Uterus (tissue), 4 donors: ENCODE data around the gene CNTF. TPM values are rescaled to one million over a fixed set of nuclear protein-coding genes. Genes with fewer than 3 reads are reported as not detected.

Experiments
- DNase-seq, 2 donors: peaks; one replicate each; pipeline ENCODE4 v3.0.0-alpha.2; 2019 to 2020
- H3K27ac ChIP-seq, 2 donors: fragments of 200-600 bp; sonication (generic); 1 replicate in 1 of 2; 2 replicates in 1 of 2; pipeline ENCODE4 v1.5.1; 2016 to 2018
- H3K27me3 ChIP-seq, 2 donors: fragments of 200-600 bp; sonication (generic); one replicate each; pipeline ENCODE4 v1.5.1; 2018 to 2019; ENCODE audit warnings: control low read depth in 1 of 2
- H3K36me3 ChIP-seq, 2 donors: fragments of 200-600 bp; sonication (generic); one replicate each; pipeline ENCODE4 v1.5.1; 2019; ENCODE audit warnings: control low read depth in 1 of 2
- H3K4me1 ChIP-seq, 2 donors: fragments of 200-600 bp; sonication (generic); one replicate each; pipeline ENCODE4 v1.5.1; 2018 to 2019; ENCODE audit warnings: control low read depth in 1 of 2
- H3K4me3 ChIP-seq, 2 donors: fragments of 200-600 bp; sonication (generic); 1 replicate in 1 of 2; 2 replicates in 1 of 2; pipeline ENCODE4 v1.5.1; 2018 to 2019; ENCODE audit warnings: mild to moderate bottlenecking in 1 of 2
- H3K9me3 ChIP-seq, 2 donors: fragments of 200-600 bp; sonication (generic); one replicate each; pipeline ENCODE4 v1.5.1; 2019; ENCODE audit warnings: control low read depth in 1 of 2
- POLR2A ChIP-seq, 2 donors: fragments of 450-650 bp; IDR thresholded peaks; one replicate each; pipeline ENCODE4 v1.6.1; 2016; ENCODE audit warnings: antibody characterized with exemption in 2 of 2, mild to moderate bottlenecking in 1 of 2, moderate library complexity in 1 of 2
- intact Hi-C: fragments of 100-400 bp; cut with DNase I; formaldehyde crosslinking; loops from one replicate; pipeline ENCODE4 v1.15.1; 2023; ENCODE audit warnings: low total_unique reads
- total RNA-seq, 4 donors: library from RNA; depleted of rRNA in 3 of 4; stranded (reverse); fragments of >200 nt in 3 of 4; gene quantifications; one replicate each; pipeline versions ENCODE4 v1.1.0 to v1.2.4, GENCODE V29; 2014 to 2023
- TF ChIP-seq, protein P1 (sequence below), 4 experiments: fragments of 200-600 bp in 2 of 4; fragments of 450-650 bp in 2 of 4; sonication (generic) in 2 of 4; IDR thresholded peaks; one replicate each; pipeline ENCODE4 v1.5.1; 2016 to 2019; ENCODE audit warnings: antibody characterized with exemption in 4 of 4, mild to moderate bottlenecking in 2 of 4, moderate library complexity in 1 of 4
- donor health status: DM: yes; HTN: yes; CAD: no.

The CNTF gene
- total RNA-seq, 4 donors from 2014 or later = 1.1 to 1.2 TPM; not detected in 2

DNA sequence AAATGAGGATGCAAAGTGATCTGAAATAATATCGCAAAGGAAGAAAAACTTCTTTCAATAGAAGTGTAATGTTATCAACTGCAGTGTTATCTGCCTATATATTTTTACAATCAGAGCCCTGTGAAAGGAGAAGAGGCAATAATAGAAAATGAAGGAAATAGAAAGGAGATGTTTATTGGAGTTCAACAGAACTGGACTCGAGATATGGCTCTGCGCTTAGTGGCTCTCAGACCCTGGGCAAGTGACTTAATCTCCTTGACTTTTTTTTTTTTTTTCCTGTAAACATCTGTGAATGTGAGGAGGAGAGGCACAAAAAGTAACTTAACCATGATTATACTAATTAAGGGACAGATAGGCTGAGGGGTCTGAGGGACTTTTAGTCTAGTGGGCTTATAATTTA is 18.9 kb downstream of the CNTF start:
- DNase-seq = no peak
- H3K4me3 ChIP-seq = no peak overlapping the region
- no peaks in the 10 kb centered on the region for H3K36me3 ChIP-seq
- TF ChIP-seq, protein P1, sequence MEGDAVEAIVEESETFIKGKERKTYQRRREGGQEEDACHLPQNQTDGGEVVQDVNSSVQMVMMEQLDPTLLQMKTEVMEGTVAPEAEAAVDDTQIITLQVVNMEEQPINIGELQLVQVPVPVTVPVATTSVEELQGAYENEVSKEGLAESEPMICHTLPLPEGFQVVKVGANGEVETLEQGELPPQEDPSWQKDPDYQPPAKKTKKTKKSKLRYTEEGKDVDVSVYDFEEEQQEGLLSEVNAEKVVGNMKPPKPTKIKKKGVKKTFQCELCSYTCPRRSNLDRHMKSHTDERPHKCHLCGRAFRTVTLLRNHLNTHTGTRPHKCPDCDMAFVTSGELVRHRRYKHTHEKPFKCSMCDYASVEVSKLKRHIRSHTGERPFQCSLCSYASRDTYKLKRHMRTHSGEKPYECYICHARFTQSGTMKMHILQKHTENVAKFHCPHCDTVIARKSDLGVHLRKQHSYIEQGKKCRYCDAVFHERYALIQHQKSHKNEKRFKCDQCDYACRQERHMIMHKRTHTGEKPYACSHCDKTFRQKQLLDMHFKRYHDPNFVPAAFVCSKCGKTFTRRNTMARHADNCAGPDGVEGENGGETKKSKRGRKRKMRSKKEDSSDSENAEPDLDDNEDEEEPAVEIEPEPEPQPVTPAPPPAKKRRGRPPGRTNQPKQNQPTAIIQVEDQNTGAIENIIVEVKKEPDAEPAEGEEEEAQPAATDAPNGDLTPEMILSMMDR (IDR thresholded peaks at IDR 0.05) = no peak
- no peak for TF ChIP-seq POLR2A (IDR thresholded peaks at IDR 0.05)
- no peaks in the 10 kb centered on the region for H3K4me1 ChIP-seq
- intact Hi-C loops = no loop called here
- no peaks in the 10 kb centered on the region for H3K9me3 ChIP-seq
- H3K27me3 ChIP-seq = no peaks in the 10 kb centered on the region
- no peak overlapping the region for H3K27ac ChIP-seq

DNA sequence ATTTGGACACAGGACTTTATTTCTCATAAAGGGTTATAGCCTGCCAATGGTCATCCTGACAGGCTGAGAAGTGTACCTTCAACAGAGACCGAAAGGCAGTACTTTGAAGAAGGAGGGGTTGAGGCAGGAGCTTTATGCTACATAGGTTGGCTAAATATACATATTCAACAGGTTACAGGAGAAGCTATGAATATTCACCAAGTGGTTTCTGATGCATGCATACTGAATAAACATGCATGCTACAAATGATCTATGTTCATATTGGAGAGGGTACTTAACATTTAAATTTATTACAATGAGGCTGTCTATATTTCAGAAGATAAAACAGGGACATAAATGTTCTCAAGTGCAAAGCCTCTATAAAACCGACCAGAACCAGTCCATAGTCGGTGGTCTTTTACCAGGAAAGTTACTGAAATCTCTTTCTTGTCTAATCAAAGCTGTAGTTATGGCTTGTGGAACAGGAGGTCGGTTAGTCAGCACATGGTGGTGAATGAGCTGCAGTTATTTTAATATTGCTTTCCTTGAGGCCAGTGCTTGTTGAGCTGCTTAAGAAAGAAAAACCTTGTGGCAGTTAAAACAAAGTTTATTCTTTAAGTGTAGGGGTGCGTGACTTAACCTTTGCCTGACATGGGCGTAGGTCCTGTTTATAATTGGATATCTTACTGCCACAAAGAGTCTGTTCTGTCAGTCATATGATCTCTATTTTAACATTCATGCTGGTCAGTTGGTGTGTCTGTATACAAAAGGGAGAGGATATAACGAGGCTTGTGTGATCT is 19.5 kb downstream of the CNTF start:
- intact Hi-C loops = no loop called here
- Histone ChIP-seq H3K4me3 (no peak overlapping the region), H3K9me3 (no peaks in the 10 kb centered on the region), H3K27me3 (no peaks in the 10 kb centered on the region), H3K36me3 (no peaks in the 10 kb centered on the region), H3K27ac (no peak overlapping the region), H3K4me1 (no peaks in the 10 kb centered on the region)
- no peak for DNase-seq
- TF ChIP-seq POLR2A (IDR thresholded peaks at IDR 0.05) = no peak
- TF ChIP-seq, protein P1 (IDR thresholded peaks at IDR 0.05) = no peak

DNA sequence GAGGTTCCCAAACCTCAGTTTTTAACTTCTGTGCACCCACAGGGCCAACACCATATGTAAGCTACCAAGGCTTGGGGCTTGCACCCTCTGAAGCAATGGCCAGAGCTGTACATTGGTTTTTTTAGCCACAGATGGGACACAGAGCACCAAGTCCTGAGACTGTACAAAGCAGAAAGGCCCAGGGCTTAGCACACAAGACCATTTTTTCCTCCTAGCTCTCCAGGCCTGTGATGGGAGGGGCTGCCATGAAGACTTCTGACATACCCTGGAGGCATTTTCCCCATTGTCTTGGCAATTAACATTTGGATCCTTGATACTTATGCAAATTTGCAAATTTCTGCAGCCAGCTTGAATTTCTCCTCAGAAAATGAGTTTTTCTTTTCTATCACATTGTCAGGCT is 23.4 kb downstream of the CNTF start:
- no peaks in the 10 kb centered on the region for H3K36me3 ChIP-seq
- DNase-seq = no peak
- no peak for TF ChIP-seq POLR2A (IDR thresholded peaks at IDR 0.05)
- TF ChIP-seq, protein P1 (IDR thresholded peaks at IDR 0.05) = no peak
- H3K4me3 ChIP-seq = no peak overlapping the region
- no peaks in the 10 kb centered on the region for H3K9me3 ChIP-seq
- intact Hi-C loops = no loop called here
- no peaks in the 10 kb centered on the region for H3K4me1 ChIP-seq
- H3K27me3 ChIP-seq = no peaks in the 10 kb centered on the region
- H3K27ac ChIP-seq = no peak overlapping the region

DNA sequence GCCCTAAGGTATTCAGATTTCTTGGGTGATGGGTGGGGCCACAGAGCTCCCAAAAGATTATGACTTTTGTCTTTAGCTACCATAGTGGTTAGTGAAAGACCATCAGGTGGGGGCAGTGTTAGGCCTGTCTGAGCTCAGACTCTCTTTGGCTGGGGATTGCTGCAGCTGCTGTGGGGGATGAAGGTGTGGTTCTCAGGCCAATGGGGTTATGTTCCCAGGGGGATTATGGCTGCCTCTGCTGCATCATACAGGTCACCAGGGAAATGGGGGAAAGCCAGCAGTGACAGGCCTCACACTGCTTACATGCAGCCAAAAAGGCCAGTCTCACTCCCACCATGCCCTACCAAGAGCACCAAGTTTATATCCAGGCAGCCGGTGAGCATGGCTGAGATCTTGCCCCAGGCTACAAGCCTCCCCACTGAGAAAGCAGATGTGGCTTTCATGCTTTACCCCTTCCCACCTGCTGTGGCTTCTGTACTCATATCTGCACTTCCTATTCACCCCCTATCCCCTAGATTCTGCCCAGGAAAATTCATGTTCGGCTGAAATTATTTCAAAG is 24.8 kb downstream of the CNTF start:
- no peak for DNase-seq
- TF ChIP-seq POLR2A (IDR thresholded peaks at IDR 0.05) = no peak
- Histone ChIP-seq H3K4me3 (no peak overlapping the region), H3K4me1 (no peaks in the 10 kb centered on the region), H3K27me3 (no peaks in the 10 kb centered on the region), H3K27ac (no peak overlapping the region), H3K36me3 (no peaks in the 10 kb centered on the region), H3K9me3 (no peaks in the 10 kb centered on the region)
- intact Hi-C loops = no loop called here

GRCh38 chr11:58647866-58648265 is 25.4 kb downstream of the CNTF start:
- no peaks in the 10 kb centered on the region for H3K27me3 ChIP-seq
- TF ChIP-seq, protein P1 (IDR thresholded peaks at IDR 0.05) = no peak
- no peak for TF ChIP-seq POLR2A (IDR thresholded peaks at IDR 0.05)
- no peak for DNase-seq
- H3K4me1 ChIP-seq = no peaks in the 10 kb centered on the region
- no peak overlapping the region for H3K27ac ChIP-seq
- H3K4me3 ChIP-seq = no peak overlapping the region
- H3K36me3 ChIP-seq = no peaks in the 10 kb centered on the region
- H3K9me3 ChIP-seq = no peaks in the 10 kb centered on the region
- intact Hi-C loops = no loop called here
